ENCODE data around the gene MTAP. TPM values are rescaled to one million over a fixed set of nuclear protein-coding genes. Genes with fewer than 3 reads are reported as not detected.

The MTAP gene
- total and polyA plus RNA-seq, 2 of the 13 experiments (the other 11 are each of a cell fraction or from before 2014, with no cell fraction given): 16.7 to 51.2 TPM

- TF ChIP-seq ZBTB14 (CRISPR knock-in tag; IDR thresholded peaks at IDR 0.05) (no peak), HDAC6 (IDR thresholded peaks at IDR 0.05; ENCODE audit: low read depth, low read length) (no peak), ZNF446 (CRISPR knock-in tag; IDR thresholded peaks at IDR 0.05) (no peak), CBFB (CRISPR knock-in tag; IDR thresholded peaks at IDR 0.05) (no peak), PHB2 (IDR thresholded peaks at IDR 0.05; ENCODE audit: partially characterized antibody) (no peak), MED1 (CRISPR knock-in tag; IDR thresholded peaks at IDR 0.05) (peak; percentile 31; the same call in 1 of the 2 replicates), HOXA7 (CRISPR knock-in tag; IDR thresholded peaks at IDR 0.05) (no peak), ZNF841 (CRISPR knock-in tag; IDR thresholded peaks at IDR 0.05; ENCODE audit: borderline replicate concordance) (no peak), SCMH1 (CRISPR knock-in tag; IDR thresholded peaks at IDR 0.05; ENCODE audit: borderline replicate concordance) (no peak), ZNF337 (CRISPR knock-in tag; IDR thresholded peaks at IDR 0.05; ENCODE audit: borderline replicate concordance, low read depth) (no peak), BRCA1 (CRISPR knock-in tag; IDR thresholded peaks at IDR 0.05) (no peak), MLLT10 (CRISPR knock-in tag; IDR thresholded peaks at IDR 0.05) (no peak), TAF15 (IDR thresholded peaks at IDR 0.05; ENCODE audit: low read depth, low read length, poor library complexity, severe bottlenecking) (no peak), MTA3 (CRISPR knock-in tag; IDR thresholded peaks at IDR 0.05) (no peak), ZBTB7B (CRISPR knock-in tag; IDR thresholded peaks at IDR 0.05) (no peak), ZNF615 (CRISPR knock-in tag; IDR thresholded peaks at IDR 0.05; ENCODE audit: borderline replicate concordance) (no peak), TCF12 (IDR thresholded peaks at IDR 0.05) (no peak), TCF12 (CRISPR knock-in tag; IDR thresholded peaks at IDR 0.05) (no peak), ZFP36L2 (CRISPR knock-in tag; IDR thresholded peaks at IDR 0.05) (no peak), ELK4 (CRISPR knock-in tag; IDR thresholded peaks at IDR 0.05; ENCODE audit: borderline replicate concordance) (no peak)
- TF ChIP-seq, protein P1, sequence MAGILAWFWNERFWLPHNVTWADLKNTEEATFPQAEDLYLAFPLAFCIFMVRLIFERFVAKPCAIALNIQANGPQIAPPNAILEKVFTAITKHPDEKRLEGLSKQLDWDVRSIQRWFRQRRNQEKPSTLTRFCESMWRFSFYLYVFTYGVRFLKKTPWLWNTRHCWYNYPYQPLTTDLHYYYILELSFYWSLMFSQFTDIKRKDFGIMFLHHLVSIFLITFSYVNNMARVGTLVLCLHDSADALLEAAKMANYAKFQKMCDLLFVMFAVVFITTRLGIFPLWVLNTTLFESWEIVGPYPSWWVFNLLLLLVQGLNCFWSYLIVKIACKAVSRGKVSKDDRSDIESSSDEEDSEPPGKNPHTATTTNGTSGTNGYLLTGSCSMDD (CRISPR knock-in tag; IDR thresholded peaks at IDR 0.05): no peak
- TF ChIP-seq, protein P2, sequence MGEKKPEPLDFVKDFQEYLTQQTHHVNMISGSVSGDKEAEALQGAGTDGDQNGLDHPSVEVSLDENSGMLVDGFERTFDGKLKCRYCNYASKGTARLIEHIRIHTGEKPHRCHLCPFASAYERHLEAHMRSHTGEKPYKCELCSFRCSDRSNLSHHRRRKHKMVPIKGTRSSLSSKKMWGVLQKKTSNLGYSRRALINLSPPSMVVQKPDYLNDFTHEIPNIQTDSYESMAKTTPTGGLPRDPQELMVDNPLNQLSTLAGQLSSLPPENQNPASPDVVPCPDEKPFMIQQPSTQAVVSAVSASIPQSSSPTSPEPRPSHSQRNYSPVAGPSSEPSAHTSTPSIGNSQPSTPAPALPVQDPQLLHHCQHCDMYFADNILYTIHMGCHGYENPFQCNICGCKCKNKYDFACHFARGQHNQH (CRISPR knock-in tag; IDR thresholded peaks at IDR 0.05): 0 out of 2 replicates have a peak, but pooled peaks have one; percentile 14
- TF ChIP-seq, protein P3, sequence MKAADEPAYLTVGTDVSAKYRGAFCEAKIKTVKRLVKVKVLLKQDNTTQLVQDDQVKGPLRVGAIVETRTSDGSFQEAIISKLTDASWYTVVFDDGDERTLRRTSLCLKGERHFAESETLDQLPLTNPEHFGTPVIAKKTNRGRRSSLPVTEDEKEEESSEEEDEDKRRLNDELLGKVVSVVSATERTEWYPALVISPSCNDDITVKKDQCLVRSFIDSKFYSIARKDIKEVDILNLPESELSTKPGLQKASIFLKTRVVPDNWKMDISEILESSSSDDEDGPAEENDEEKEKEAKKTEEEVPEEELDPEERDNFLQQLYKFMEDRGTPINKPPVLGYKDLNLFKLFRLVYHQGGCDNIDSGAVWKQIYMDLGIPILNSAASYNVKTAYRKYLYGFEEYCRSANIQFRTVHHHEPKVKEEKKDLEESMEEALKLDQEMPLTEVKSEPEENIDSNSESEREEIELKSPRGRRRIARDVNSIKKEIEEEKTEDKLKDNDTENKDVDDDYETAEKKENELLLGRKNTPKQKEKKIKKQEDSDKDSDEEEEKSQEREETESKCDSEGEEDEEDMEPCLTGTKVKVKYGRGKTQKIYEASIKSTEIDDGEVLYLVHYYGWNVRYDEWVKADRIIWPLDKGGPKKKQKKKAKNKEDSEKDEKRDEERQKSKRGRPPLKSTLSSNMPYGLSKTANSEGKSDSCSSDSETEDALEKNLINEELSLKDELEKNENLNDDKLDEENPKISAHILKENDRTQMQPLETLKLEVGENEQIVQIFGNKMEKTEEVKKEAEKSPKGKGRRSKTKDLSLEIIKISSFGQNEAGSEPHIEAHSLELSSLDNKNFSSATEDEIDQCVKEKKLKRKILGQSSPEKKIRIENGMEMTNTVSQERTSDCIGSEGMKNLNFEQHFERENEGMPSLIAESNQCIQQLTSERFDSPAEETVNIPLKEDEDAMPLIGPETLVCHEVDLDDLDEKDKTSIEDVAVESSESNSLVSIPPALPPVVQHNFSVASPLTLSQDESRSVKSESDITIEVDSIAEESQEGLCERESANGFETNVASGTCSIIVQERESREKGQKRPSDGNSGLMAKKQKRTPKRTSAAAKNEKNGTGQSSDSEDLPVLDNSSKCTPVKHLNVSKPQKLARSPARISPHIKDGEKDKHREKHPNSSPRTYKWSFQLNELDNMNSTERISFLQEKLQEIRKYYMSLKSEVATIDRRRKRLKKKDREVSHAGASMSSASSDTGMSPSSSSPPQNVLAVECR (CRISPR knock-in tag; IDR thresholded peaks at IDR 0.05; ENCODE audit: borderline replicate concordance): peak; percentile 83
Measured at GRCh38 chr9:21802418-21803000, at the start of gene MTAP (continued).
